NCI-H2081 (cell line): ENCODE results near the gene RNF121.

ENCODE experiments used
- DNase-seq, 2 experiments: peaks; one replicate each; lab custom pipeline; 2025; lab: John Stamatoyannopoulos, UW

Gene RNF121

GRCh38 chr11:72006309-72007088, 77.7 kb downstream of the RNF121 start:
- no peak for DNase-seq

- DNase-seq, result no peak
Measured at GRCh38 chr11:72007089-72007476, 78.2 kb downstream of the RNF121 start.

- no peak for DNase-seq
Measured at GRCh38 chr11:72007587-72007986, 78.7 kb downstream of the RNF121 start.

DNA sequence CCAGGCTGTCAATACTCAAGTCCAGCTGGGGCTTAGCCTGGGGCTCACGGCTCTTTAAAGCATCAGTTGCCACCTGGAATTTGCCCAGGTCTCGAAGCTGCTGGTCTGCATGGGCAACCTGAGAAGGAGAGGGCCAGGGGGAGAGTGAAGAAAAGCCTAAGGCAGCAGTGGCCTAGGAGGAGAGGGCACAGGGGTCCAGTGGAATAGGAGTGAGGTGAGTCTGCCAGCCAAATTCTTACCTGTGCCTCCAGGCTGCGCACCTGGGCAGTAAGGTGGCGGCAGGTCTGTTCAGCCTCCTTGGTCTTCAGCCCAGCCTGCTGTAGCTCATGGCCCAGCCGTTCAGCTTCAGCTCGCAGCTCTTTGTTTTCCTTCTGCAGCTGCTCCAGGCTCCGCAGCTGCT, 79.9 kb downstream of the RNF121 start:
- no peak for DNase-seq

DNA sequence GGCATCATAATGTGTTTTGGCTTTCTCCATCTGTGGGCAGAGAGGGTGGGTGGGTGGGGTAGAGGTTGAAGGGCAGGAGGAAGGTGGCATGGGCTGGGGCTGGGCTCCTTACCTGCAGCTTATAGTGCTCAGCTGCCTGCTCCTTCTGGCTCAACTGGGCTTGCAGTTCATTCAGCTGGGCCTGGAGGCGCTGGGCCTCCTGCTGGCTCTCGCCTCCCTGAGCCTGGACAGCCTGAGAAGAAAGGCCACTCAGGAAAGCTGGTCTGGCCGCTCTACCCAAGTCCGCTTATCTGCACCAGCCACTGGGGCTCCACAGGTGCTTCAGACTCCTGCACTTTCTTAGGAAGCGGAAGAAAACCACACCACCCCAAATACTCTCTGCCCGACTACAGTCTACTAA, 80.3 kb downstream of the RNF121 start:
- DNase-seq, result no peak

DNA sequence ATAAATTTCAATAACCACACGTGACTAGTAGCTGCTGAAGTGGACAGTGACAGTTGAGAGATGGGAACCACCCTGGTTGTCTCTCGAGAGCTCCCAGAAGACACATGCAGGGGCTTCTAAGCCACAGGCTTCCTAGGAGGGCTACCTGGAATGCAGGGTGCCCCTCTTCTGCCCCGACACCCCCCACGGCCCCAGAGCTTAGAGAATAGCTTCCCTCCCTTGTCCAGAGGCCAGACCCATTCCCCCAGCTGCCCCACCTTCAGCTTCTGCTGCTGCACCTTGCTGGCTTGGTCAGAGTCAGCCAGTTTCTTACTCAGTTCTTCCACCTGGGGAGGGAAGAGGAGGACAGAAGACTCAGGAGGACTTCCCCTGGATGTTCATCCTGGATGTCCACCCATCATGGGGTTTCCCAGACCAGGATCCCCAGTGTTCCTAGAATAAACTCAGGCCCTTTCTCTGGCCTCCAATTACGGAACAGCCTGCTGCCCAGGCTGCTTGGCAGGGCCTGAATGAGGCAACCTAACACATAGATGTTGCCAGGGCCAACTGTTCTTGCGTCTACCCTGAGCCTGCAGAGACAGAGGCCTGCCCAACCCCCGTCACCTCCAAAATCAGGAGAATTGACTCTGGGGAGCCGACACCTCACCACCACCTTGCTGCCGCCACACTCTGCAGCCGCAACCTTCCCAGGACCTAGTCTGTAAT, 81.8 kb downstream of the RNF121 start:
- no peak for DNase-seq

- DNase-seq, result no peak
Measured at GRCh38 chr11:72012091-72012630, 83.3 kb downstream of the RNF121 start.

GRCh38 chr11:72012897-72013721, 84.3 kb downstream of the RNF121 start:
- no peak for DNase-seq

DNA sequence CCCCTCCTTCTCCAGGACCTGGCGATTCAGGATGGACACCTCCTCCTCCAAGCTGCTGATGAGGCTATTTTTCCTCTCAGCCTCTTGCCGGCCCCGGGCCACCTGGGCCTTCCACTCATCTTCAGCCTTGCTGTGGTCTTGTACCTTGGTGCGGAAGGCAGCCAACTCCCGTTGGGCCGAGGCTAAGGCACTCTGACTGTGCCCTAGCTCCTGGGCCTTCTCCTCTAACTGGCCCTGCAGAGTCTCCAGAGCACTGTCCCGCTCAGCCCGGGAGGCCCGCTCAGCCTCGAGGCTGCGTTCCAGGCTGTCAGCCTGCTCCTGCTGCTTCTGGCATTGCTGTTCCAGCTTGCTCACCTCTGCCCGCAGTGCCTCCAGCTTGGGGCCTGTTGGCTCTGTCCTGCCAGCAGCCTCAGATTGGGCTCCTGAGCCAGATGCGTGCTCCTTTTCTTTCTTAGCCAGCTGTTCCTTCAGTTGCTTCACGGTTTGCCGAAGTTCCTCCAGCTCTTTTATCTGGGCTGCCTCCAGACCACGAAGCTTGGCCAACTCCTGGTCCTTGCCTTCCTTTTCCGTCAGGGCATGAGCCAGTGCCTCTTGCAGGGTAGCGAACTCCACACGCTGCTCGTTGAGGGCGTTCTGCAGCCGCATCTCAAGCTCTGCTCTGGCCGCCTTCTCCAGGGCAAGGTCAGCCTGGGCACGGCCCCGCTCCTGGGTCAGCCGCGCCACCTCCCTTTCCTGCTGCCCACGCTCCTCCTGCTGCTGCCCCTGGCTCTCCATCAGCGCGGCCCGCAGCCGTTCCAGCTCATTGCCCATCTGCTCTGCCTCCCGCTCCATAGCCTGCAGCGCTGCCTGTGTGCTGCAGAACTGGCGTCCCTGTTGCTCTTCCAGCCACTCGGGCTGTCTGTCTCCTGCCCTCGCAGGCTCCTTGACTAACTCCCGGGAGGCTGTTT, 85.2 kb downstream of the RNF121 start:
- peak in 1 of 2 experiments; percentile 10 for DNase-seq

DNA sequence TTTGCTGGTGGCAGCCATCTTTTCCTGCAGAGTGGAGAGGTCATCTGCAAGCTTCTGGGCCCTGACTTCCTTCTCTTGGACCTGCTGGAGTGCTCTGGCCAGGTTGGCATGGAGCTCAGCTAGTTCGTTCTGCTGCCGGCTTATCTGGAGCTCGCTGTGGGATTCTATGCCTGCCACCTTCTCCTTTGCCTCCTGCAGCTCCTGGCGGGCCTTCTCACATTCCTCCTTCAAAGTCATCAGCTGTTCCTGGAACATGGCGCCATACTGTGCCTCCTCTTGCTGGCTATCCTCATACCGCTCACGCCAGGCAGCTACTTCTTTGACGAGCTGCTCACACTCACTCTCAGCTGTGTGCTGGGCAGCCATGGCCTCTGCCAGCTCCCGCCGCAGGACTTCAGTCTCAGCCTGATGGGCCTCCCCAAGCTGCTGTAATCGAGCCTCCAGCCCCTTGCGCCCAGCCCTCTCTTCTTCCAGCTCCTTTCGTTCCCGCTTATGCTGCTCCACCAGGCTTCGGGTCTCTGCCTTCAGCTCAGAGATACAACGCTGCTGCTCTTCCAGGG, 86.0 kb downstream of the RNF121 start:
- DNase-seq, result no peak

GRCh38 chr11:72015511-72016061, 86.7 kb downstream of the RNF121 start:
- DNase-seq, result no peak

GRCh38 chr11:72018171-72018570, 89.3 kb downstream of the RNF121 start:
- DNase-seq, result no peak

GRCh38 chr11:72023335-72023734, 94.5 kb downstream of the RNF121 start:
- no peak for DNase-seq

DNA sequence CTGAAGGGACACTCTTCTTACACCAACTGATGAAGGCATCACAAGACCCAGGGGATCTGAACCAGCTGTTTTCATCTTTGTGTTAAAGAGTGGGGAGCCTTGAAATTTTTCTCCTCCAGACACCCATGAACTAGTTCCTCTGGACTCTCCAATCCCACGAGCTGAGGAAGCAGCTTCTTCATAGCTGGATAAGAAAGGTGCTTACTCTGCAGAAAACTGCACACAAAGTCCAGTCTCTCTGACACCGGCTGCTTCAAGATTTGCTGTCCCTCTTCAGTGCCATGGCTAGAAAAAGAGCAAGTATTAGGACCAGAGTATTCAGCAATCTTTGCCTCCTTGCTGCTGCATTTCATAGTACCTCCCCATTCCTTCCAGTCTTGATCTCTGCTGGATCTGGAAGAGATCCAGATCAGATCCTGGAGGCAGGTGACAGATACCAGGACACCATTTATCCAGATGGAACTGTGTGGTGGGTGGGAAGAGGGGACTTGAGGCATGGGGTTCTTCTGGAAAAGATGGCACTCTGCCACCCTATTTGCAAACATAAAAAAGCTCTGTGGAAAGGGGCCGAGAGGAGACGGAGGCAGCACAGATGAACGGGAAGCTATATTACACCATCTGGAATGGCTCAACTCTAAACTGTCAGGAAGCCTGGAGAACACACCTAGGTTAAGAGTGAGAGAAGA, 95.4 kb downstream of the RNF121 start:
- DNase-seq, result no peak

- no peak for DNase-seq
Measured at GRCh38 chr11:72026090-72026489, 97.2 kb downstream of the RNF121 start.

- DNase-seq, result no peak
Measured at GRCh38 chr11:72030472-72031045, 101.7 kb downstream of the RNF121 start.

DNA sequence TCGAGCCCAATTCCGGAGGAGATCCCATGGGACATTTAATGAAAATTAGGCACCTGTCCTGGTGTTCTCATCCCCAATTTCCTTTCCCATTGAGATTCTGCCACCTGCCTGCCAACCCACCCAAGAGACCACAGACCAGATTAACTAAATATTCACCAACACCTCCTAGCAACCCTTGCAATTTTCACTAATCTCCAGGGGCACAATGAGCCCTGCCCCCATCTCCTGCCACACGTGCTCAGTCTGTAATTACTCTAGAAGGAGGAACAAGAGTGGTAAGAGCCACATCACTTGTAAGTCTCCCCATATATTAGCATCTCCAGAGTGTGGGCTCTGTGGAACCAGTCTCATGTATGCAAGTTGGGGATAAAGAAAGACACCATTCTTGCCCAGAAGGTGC, 107.8 kb downstream of the RNF121 start:
- no peak for DNase-seq

GRCh38 chr11:72037554-72038311, 108.9 kb downstream of the RNF121 start:
- DNase-seq, result peak in 1 of 2 experiments; percentile 41

DNA sequence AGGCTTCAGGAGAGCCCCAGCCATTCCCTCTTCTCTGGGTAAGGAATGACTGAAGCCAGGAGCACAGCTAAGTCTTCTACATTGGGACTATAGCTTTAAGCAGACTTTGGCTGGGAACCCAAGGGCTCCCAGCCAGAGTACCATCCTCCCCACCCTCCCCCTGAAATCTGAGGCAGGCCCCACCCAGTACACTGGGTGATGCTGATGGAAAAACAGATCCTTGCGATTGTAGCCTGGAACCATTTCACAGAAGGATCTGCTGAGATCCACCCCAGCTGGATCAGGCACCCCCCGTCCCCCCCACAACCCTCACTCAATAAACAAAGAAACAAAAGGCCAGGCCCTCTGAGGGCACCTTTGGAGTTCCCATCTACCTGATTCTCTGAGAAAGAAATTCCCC, 109.6 kb downstream of the RNF121 start:
- DNase-seq, result peak in 1 of 2 experiments; percentile 52
